Keratinocyte (primary cell): ENCODE data around the gene MCUB.

ENCODE experiments used
- CTCF ChIP-seq, 3 experiments: IDR thresholded peaks in 1 of 3; conservative IDR thresholded peaks in 1 of 3; optimal IDR thresholded peaks in 1 of 3; 2 replicates in 2 of 3; 3 replicates in 1 of 3; pipeline versions ENCODE3 to v1.5.1; 2011; ENCODE audit warnings: low read length in 3 of 3, mild to moderate bottlenecking in 3 of 3, moderate library complexity in 2 of 3, control low read depth in 1 of 3, inconsistent platforms in 1 of 3; ENCODE audit not compliant: insufficient read depth in 2 of 3; ENCODE audit errors: extremely low read depth in 1 of 3
- EZH2 ChIP-seq: IDR thresholded peaks from one replicate; pipeline ENCODE4 v1.6.1; 2012; ENCODE audit warnings: inconsistent platforms, mild to moderate bottlenecking, low read length, moderate library complexity

- TF ChIP-seq CTCF (optimal IDR thresholded peaks at IDR 0.05 in 1 of 3, IDR thresholded peaks at IDR 0.05 in 1 of 3, conservative IDR thresholded peaks at IDR 0.05 in 1 of 3; ENCODE audit: extremely low read depth in 1 of 3, insufficient read depth in 2 of 3, low read length in 3 of 3) (no peak), EZH2 (no peak)
Measured at GRCh38 chr4:109610489-109610888, 50.4 kb downstream of the MCUB start.
